IMR-90 (cell line): ENCODE data around the gene HOOK1. TPM values are rescaled to one million over a fixed set of nuclear protein-coding genes. Genes with fewer than 3 reads are reported as not detected.

Experiments
- ATAC-seq: fragments of 200-7000 bp; cut with Tn5 transposase; 2 replicates; pipeline ENCODE4 v1.9.1; 2020; ENCODE audit warnings: low read depth, mild to moderate bottlenecking, moderate library complexity
- Bru-seq: library from RNA; stranded (reverse); fragments of 400-500 nt; gene quantifications from one replicate; lab custom pipeline; 2021; lab: Mats Ljungman, UMichigan
- BruChase-seq, 2 experiments: library from RNA; stranded (reverse); fragments of 400-500 nt; gene quantifications; one replicate each; lab custom pipeline; 2021; lab: Mats Ljungman, UMichigan
- BruUV-seq: library from RNA; stranded (reverse); fragments of 400-500 nt; replicated peaks from 2 replicates; lab custom pipeline; 2021; lab: Mats Ljungman, UMichigan
- CTCF ChIA-PET: fragments of 300-600 bp; formaldehyde crosslinking; extraction: SDS; loops from one replicate; lab custom pipeline; 2021; ENCODE audit warnings: antibody characterized with exemption; lab: Yijun Ruan, JAX
- POLR2A ChIA-PET: fragments of 300-600 bp; sonication (Branson Sonifier 250); formaldehyde crosslinking; loops from one replicate; lab custom pipeline; 2022; ENCODE audit warnings: antibody characterized with exemption; ENCODE audit not compliant: unreplicated experiment; lab: Charles Lee
- DNase-seq: peaks from one replicate; pipeline ENCODE4 v3.0.0; 2013
- H2AFZ ChIP-seq: replicated peaks from 2 replicates; pipeline ENCODE3; 2013; ENCODE audit warnings: low read length, mild to moderate bottlenecking; ENCODE audit not compliant: poor library complexity
- H2AK5ac ChIP-seq: 2 replicates; pipeline ENCODE4 v1.6.1; 2013; ENCODE audit warnings: low read depth, low read length, inconsistent platforms
- H2AK9ac ChIP-seq: replicated peaks from 2 replicates; pipeline ENCODE3; 2013; ENCODE audit warnings: mild to moderate bottlenecking, low read depth, low read length, moderate library complexity; ENCODE audit not compliant: poor library complexity
- H2BK120ac ChIP-seq: 2 replicates; pipeline ENCODE4 v1.6.1; 2013; ENCODE audit warnings: low read depth, low read length, inconsistent platforms
- H2BK15ac ChIP-seq: 3 replicates; pipeline ENCODE4 v1.6.1; 2013; ENCODE audit warnings: low read depth, low read length, inconsistent platforms
- H2BK20ac ChIP-seq: 2 replicates; pipeline ENCODE4 v1.6.1; 2013; ENCODE audit warnings: low read depth, mild to moderate bottlenecking, inconsistent platforms, low read length, moderate library complexity
- H2BK5ac ChIP-seq: 2 replicates; pipeline ENCODE4 v1.6.1; 2013; ENCODE audit warnings: mild to moderate bottlenecking, low read depth, low read length, inconsistent platforms; ENCODE audit not compliant: poor library complexity, severe bottlenecking
- H3K14ac ChIP-seq: replicated peaks from 2 replicates; pipeline ENCODE4 v1.6.1; 2013; ENCODE audit warnings: low read depth, low read length, inconsistent platforms
- H3K18ac ChIP-seq: 2 replicates; pipeline ENCODE4 v1.6.1; 2013; ENCODE audit warnings: low read depth, low read length, control low read depth
- H3K23ac ChIP-seq: 2 replicates; pipeline ENCODE4 v1.6.1; 2013; ENCODE audit warnings: low read depth, low read length, inconsistent platforms
- H3K27ac ChIP-seq: 2 replicates; pipeline ENCODE4 v1.5.1; 2013; ENCODE audit warnings: mild to moderate bottlenecking, control low read depth, low read length; ENCODE audit not compliant: insufficient read depth
- H3K27me3 ChIP-seq: 2 replicates; pipeline ENCODE4 v1.6.1; 2013; ENCODE audit warnings: low read length; ENCODE audit not compliant: control insufficient read depth, insufficient read depth
- H3K36me3 ChIP-seq: 2 replicates; pipeline ENCODE4 v1.6.1; 2013; ENCODE audit warnings: low read length, mixed read lengths; ENCODE audit not compliant: control insufficient read depth, insufficient read depth
- H3K4ac ChIP-seq: 2 replicates; pipeline ENCODE4 v1.6.1; 2013; ENCODE audit warnings: low read depth, low read length, inconsistent platforms
- H3K4me1 ChIP-seq: 2 replicates; pipeline ENCODE4 v1.6.1; 2013; ENCODE audit warnings: low read length, mixed read lengths; ENCODE audit not compliant: control insufficient read depth, insufficient read depth
- H3K4me2 ChIP-seq: 2 replicates; pipeline ENCODE4 v1.6.1; 2013; ENCODE audit warnings: low read depth, mild to moderate bottlenecking, control low read depth, low read length, moderate library complexity
- H3K4me3 ChIP-seq: 2 replicates; pipeline ENCODE4 v1.5.1; 2013; ENCODE audit warnings: low read depth, mild to moderate bottlenecking, control low read depth, low read length, moderate library complexity; ENCODE audit not compliant: insufficient read depth
- H3K56ac ChIP-seq: 2 replicates; pipeline ENCODE4 v1.6.1; 2013; ENCODE audit warnings: low read length, inconsistent platforms; ENCODE audit not compliant: insufficient read depth; ENCODE audit errors: extremely low read depth
- H3K79me1 ChIP-seq, 2 experiments: 2 replicates each; pipeline ENCODE4 v1.6.1; 2013; ENCODE audit warnings: low read length in 2 of 2, inconsistent platforms in 1 of 2, low read depth in 1 of 2
- H3K9ac ChIP-seq: 2 replicates; pipeline ENCODE4 v1.6.1; 2013; ENCODE audit warnings: low read depth, low read length, control low read depth
- H3K9me1 ChIP-seq: 2 replicates; pipeline ENCODE4 v1.6.1; 2013; ENCODE audit warnings: low read length, inconsistent platforms; ENCODE audit not compliant: insufficient read depth
- H3K9me3 ChIP-seq: 2 replicates; pipeline ENCODE4 v1.6.1; 2013; ENCODE audit warnings: low read length; ENCODE audit not compliant: control insufficient read depth, insufficient read depth
- H4K20me1 ChIP-seq: 2 replicates; pipeline ENCODE4 v1.6.1; 2013; ENCODE audit warnings: low read length, inconsistent platforms; ENCODE audit not compliant: insufficient read depth
- H4K5ac ChIP-seq: 2 replicates; pipeline ENCODE4 v1.6.1; 2013; ENCODE audit warnings: mild to moderate bottlenecking, low read depth, low read length, control low read depth
- H4K8ac ChIP-seq, 2 experiments: 2 replicates each; pipeline ENCODE4 v1.6.1; 2013; ENCODE audit warnings: low read depth in 2 of 2, low read length in 2 of 2, control low read depth in 1 of 2, inconsistent platforms in 1 of 2
- H4K91ac ChIP-seq: 2 replicates; pipeline ENCODE4 v1.6.1; 2013; ENCODE audit warnings: low read depth, low read length, inconsistent platforms; ENCODE audit not compliant: insufficient read depth
- BHLHE40 ChIP-seq: fragments of 150-350 bp; IDR thresholded peaks from 2 replicates; pipeline ENCODE4 v1.6.1; 2016; ENCODE audit warnings: mild to moderate bottlenecking, low read depth, low read length
- CEBPB ChIP-seq: IDR thresholded peaks from 2 replicates; pipeline ENCODE4 v1.6.1; 2012; ENCODE audit warnings: low read depth, low read length, improper control_type of control experiment
- CTCF ChIP-seq: conservative IDR thresholded peaks from 2 replicates; pipeline ENCODE4 v1.5.1; 2012; ENCODE audit warnings: mild to moderate bottlenecking, low read depth, low read length, improper control_type of control experiment
- FOS ChIP-seq: fragments of 150-350 bp; IDR thresholded peaks from 2 replicates; pipeline ENCODE4 v1.6.1; 2016; ENCODE audit warnings: low read depth, low read length
- MAZ ChIP-seq: IDR thresholded peaks from 2 replicates; pipeline ENCODE4 v1.6.1; 2012; ENCODE audit warnings: low read depth, mild to moderate bottlenecking, low read length, improper control_type of control experiment, moderate library complexity, borderline replicate concordance
- MXI1 ChIP-seq: IDR thresholded peaks from 2 replicates; pipeline ENCODE4 v1.6.1; 2012; ENCODE audit warnings: low read depth, mild to moderate bottlenecking, low read length, moderate library complexity, borderline replicate concordance
- RAD21 ChIP-seq: IDR thresholded peaks from 2 replicates; pipeline ENCODE4 v1.6.1; 2012; ENCODE audit warnings: low read length, improper control_type of control experiment
- RCOR1 ChIP-seq: IDR thresholded peaks from 2 replicates; pipeline ENCODE4 v1.6.1; 2012; ENCODE audit warnings: mild to moderate bottlenecking, low read length, improper control_type of control experiment; ENCODE audit not compliant: insufficient replicate concordance
- RFX5 ChIP-seq: IDR thresholded peaks from 2 replicates; pipeline ENCODE4 v1.8.0; 2012; ENCODE audit warnings: low read depth, mild to moderate bottlenecking, low read length, moderate library complexity
- USF2 ChIP-seq: fragments of 150-350 bp; IDR thresholded peaks from 2 replicates; pipeline ENCODE4 v1.6.1; 2017; ENCODE audit warnings: mild to moderate bottlenecking, antibody characterized with exemption, low read length, low read depth
- WGBS, 2 experiments: methylation state at CpG; one replicate each; pipeline versions ENCODE4 v1.1.5 to v1.1.7; 2013; ENCODE audit warnings: missing lambda C conversion rate in 2 of 2; ENCODE audit not compliant: insufficient read length in 1 of 2; ENCODE audit errors: extremely low coverage in 2 of 2; 5-methylcytosine and 5-hydroxymethylcytosine counted together
- dilution Hi-C: fragments of 300-500 bp; cut with HindIII; formaldehyde crosslinking; loops from one replicate; pipeline ENCODE4 v1.14.3; 2018; ENCODE audit warnings: low sequenced_read_pairs; ENCODE audit not compliant: unreplicated experiment
- in situ Hi-C: fragments of 300-500 bp; cut with MboI; formaldehyde crosslinking; loops from 3 replicates; pipeline ENCODE4 v1.14.3; 2019; ENCODE audit warnings: low sequenced_read_pairs, inconsistent platforms, mixed read lengths
- intact Hi-C: fragments of 100-400 bp; cut with micrococcal nuclease; formaldehyde crosslinking; loops from 2 replicates; pipeline ENCODE4 v1.10.0; 2022
- long read RNA-seq: library from polyadenylated mRNA; unstranded; transcript quantifications from one replicate; pipeline ENCODE4 v2.0.0, GENCODE V29; 2021; ENCODE audit not compliant: unreplicated experiment
- polyA plus RNA-seq, 3 experiments: library from polyadenylated mRNA; depleted of rRNA; stranded (reverse); fragments of >200 nt; gene quantifications; 2 replicates each; pipeline ENCODE4 v1.2.3, GENCODE V29; 2012; ENCODE audit warnings: low replicate concordance in 1 of 3
- total RNA-seq: library from RNA; depleted of rRNA; stranded (reverse); fragments of >200 nt; gene quantifications from 2 replicates; pipeline ENCODE4 v1.2.3, GENCODE V29; 2012; rRNA removed
- TF ChIP-seq, protein P1 (sequence below): fragments of 150-350 bp; IDR thresholded peaks from 2 replicates; pipeline ENCODE4 v1.6.1; 2016; ENCODE audit warnings: low read depth, mild to moderate bottlenecking, low read length, moderate library complexity, borderline replicate concordance

HOOK1 gene
- total RNA-seq (not detected in 2 replicates), polyA plus RNA-seq (2012; rRNA removed) (not detected in 2 replicates), Bru-seq, nascent RNA (percentile 15 among the genes with signal in this experiment), BruChase-seq, experiment 1, labeled RNA remaining after a 6-hour chase (percentile 17 among the genes with signal in this experiment), BruChase-seq, experiment 2, labeled RNA remaining after a 2-hour chase (percentile 13 among the genes with signal in this experiment)
- polyA plus RNA-seq (2012; cell fraction: cytosol; rRNA removed): not detected in 2 replicates
- polyA plus RNA-seq (2012; cell fraction: nucleus; rRNA removed; ENCODE audit: low replicate concordance): not detected in 2 replicates
- long read RNA-seq: 0 reads

GRCh38 chr1:59814901-59815825, at the start of gene HOOK1:
Gene HOOK1 (plus strand): TSS chr1:59814949. CDS start chr1:59815118, 169 bp downstream.
- Histone ChIP-seq H4K91ac (no peak within 1 kb of the TSS), H2BK5ac (no peak within 1 kb of the TSS), H3K9me3 (no peaks in the 10 kb centered on the region), H3K4ac (no peak within 1 kb of the TSS), H3K4me3 (no peak within 1 kb of the TSS), H3K18ac (no peak within 1 kb of the TSS), H3K9me1 (no peaks in the 10 kb centered on the region), H3K27ac (no peak within 1 kb of the TSS), H2AK9ac (peak within 1 kb of the TSS; percentile 26), H3K36me3 (no peaks in the 10 kb centered on the region), H3K79me1 (no peaks in the 10 kb centered on the region), H4K20me1 (no peaks in the 10 kb centered on the region), H2BK15ac (no peak within 1 kb of the TSS), H3K9ac (no peak within 1 kb of the TSS), H4K5ac (no peak within 1 kb of the TSS), H3K14ac (no peak within 1 kb of the TSS), H4K8ac (no peak within 1 kb of the TSS), H3K4me2 (no peak within 1 kb of the TSS; the same call in 1 of the 2 replicates), H2AFZ (peak within 1 kb of the TSS; percentile 50), H2AK5ac (no peak within 1 kb of the TSS), H3K4me1 (no peaks in the 10 kb centered on the region; the same call in 1 of the 2 replicates), H3K56ac (no peak within 1 kb of the TSS), H3K23ac (no peak within 1 kb of the TSS), H2BK20ac (no peak within 1 kb of the TSS), H3K27me3 (peaks cover 28% of the 10 kb centered on the region), H2BK120ac (no peak within 1 kb of the TSS)
- in situ Hi-C loops (no loop called here), dilution Hi-C loops (no loop called here), intact Hi-C loops (no loop called here)
- 2% methylated on average over 45 of the region's 71 CpGs; no CpG with 5 or more reads in 1 of the 2 experiments for WGBS, 2 experiments
- TF ChIP-seq, protein P1, sequence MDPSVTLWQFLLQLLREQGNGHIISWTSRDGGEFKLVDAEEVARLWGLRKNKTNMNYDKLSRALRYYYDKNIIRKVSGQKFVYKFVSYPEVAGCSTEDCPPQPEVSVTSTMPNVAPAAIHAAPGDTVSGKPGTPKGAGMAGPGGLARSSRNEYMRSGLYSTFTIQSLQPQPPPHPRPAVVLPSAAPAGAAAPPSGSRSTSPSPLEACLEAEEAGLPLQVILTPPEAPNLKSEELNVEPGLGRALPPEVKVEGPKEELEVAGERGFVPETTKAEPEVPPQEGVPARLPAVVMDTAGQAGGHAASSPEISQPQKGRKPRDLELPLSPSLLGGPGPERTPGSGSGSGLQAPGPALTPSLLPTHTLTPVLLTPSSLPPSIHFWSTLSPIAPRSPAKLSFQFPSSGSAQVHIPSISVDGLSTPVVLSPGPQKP: no peak
- TF ChIP-seq MAZ (no peak), CTCF (no peak), RAD21 (no peak), RCOR1 (no peak), CEBPB (no peak), RFX5 (no peak), FOS (no peak), USF2 (no peak), BHLHE40 (no peak), MXI1 (no peak)
- no peak for ATAC-seq
- POLR2A ChIA-PET: no interaction called here
- CTCF ChIA-PET: no interaction called here
- DNase-seq: no peak
- BruUV-seq: no TSS peak
